ENCODE results near the gene ABHD11.

DNA sequence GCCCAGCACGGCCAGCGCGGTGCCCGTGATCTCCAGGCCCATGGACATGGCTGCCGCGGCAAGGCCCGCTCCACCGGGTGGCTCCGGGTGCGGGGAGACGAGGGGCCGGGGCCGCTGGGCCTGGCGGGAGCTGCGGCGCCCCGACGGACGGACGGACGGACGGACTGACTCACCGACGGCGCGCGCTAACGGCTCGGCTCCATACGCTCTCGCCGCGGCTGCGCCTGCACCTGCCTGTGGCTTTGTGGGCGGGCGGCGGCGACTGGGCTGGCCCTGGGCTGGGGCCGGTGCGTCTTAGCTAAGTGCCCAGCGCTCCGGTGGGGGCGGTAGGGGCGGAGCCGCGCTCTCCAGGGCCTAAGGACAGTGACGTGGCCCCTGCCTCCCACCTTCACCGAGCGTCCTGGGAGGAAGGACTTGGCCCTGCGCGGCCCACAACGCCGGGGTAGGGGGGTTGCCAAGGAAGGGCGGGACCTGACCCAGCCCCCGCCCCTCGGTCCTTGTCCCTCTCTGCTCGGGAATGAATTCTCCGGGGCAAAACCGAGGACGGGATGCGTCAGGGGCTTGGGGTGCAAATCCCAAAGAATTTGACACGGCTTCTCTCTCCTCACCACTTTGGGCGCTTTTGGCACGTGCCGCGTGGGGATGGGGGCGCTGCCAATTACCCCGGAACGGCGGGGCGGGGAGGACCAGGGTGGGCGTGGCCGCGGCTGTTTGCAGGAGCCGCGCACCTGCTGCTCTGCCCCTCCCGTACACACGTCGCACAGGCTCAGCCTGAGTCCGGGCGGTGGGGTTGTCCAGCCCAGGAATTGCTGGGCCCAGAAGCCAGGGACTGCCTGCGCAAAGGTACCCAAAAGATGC is 31.6 kb upstream of the ABHD11 start, which contains the start of gene CLDN3:
- TF ChIP-seq, protein P1, sequence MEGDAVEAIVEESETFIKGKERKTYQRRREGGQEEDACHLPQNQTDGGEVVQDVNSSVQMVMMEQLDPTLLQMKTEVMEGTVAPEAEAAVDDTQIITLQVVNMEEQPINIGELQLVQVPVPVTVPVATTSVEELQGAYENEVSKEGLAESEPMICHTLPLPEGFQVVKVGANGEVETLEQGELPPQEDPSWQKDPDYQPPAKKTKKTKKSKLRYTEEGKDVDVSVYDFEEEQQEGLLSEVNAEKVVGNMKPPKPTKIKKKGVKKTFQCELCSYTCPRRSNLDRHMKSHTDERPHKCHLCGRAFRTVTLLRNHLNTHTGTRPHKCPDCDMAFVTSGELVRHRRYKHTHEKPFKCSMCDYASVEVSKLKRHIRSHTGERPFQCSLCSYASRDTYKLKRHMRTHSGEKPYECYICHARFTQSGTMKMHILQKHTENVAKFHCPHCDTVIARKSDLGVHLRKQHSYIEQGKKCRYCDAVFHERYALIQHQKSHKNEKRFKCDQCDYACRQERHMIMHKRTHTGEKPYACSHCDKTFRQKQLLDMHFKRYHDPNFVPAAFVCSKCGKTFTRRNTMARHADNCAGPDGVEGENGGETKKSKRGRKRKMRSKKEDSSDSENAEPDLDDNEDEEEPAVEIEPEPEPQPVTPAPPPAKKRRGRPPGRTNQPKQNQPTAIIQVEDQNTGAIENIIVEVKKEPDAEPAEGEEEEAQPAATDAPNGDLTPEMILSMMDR (IDR thresholded peaks at IDR 0.05): no peak
- TF ChIP-seq POLR2AphosphoS5 (IDR thresholded peaks at IDR 0.05; ENCODE audit: insufficient read depth in 1 of 2, low read depth in 1 of 2) (no peak), POLR2A (IDR thresholded peaks at IDR 0.05) (no peak)

All from vagina (tissue), 2 donors.